ENCODE measurements around the gene ZNRF2.

DNA sequence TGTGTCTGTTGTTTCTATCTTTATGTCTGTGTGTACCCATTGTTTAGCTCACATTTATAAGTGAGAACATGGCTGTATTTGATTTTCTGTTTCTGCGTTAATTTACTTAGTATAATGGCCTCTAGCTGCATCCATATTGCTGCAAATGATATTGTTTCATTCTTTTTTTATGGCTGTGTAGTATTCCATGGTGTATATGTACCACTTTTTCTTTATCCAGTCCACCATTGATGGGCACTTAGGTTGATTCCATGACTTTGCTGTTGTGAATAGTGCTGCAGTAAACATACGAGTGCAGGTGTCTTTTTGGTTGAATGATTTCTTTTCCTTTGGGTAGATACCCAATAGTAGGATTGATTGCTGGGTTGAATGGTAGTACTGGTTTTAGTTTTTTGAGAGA is 48.2 kb downstream of the ZNRF2 start:
- no peak for TF ChIP-seq REST (IDR thresholded peaks at IDR 0.05; ENCODE audit: borderline replicate concordance in 1 of 2, low read depth in 1 of 2, low read length in 2 of 2)
- no peak for TF ChIP-seq POLR2A (IDR thresholded peaks at IDR 0.05; ENCODE audit: insufficient read depth in 1 of 2, low read depth in 2 of 2, low read length in 2 of 2)
- no peak for TF ChIP-seq NFE2 (CRISPR knock-in tag; IDR thresholded peaks at IDR 0.05)
- no peak for TF ChIP-seq ZNF329 (CRISPR knock-in tag; IDR thresholded peaks at IDR 0.05; ENCODE audit: low read depth)
- TF ChIP-seq ZNF121 (CRISPR knock-in tag; IDR thresholded peaks at IDR 0.05): no peak
- no peak for TF ChIP-seq ZBTB8A (CRISPR knock-in tag; IDR thresholded peaks at IDR 0.05; ENCODE audit: borderline replicate concordance, low read depth)
- TF ChIP-seq BCL6 (CRISPR knock-in tag; IDR thresholded peaks at IDR 0.05): no peak
- TF ChIP-seq, protein P1, sequence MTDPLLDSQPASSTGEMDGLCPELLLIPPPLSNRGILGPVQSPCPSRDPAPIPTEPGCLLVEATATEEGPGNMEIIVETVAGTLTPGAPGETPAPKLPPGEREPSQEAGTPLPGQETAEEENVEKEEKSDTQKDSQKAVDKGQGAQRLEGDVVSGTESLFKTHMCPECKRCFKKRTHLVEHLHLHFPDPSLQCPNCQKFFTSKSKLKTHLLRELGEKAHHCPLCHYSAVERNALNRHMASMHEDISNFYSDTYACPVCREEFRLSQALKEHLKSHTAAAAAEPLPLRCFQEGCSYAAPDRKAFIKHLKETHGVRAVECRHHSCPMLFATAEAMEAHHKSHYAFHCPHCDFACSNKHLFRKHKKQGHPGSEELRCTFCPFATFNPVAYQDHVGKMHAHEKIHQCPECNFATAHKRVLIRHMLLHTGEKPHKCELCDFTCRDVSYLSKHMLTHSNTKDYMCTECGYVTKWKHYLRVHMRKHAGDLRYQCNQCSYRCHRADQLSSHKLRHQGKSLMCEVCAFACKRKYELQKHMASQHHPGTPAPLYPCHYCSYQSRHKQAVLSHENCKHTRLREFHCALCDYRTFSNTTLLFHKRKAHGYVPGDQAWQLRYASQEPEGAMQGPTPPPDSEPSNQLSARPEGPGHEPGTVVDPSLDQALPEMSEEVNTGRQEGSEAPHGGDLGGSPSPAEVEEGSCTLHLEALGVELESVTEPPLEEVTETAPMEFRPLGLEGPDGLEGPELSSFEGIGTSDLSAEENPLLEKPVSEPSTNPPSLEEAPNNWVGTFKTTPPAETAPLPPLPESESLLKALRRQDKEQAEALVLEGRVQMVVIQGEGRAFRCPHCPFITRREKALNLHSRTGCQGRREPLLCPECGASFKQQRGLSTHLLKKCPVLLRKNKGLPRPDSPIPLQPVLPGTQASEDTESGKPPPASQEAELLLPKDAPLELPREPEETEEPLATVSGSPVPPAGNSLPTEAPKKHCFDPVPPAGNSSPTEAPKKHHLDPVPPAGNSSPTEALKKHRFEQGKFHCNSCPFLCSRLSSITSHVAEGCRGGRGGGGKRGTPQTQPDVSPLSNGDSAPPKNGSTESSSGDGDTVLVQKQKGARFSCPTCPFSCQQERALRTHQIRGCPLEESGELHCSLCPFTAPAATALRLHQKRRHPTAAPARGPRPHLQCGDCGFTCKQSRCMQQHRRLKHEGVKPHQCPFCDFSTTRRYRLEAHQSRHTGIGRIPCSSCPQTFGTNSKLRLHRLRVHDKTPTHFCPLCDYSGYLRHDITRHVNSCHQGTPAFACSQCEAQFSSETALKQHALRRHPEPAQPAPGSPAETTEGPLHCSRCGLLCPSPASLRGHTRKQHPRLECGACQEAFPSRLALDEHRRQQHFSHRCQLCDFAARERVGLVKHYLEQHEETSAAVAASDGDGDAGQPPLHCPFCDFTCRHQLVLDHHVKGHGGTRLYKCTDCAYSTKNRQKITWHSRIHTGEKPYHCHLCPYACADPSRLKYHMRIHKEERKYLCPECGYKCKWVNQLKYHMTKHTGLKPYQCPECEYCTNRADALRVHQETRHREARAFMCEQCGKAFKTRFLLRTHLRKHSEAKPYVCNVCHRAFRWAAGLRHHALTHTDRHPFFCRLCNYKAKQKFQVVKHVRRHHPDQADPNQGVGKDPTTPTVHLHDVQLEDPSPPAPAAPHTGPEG (CRISPR knock-in tag; IDR thresholded peaks at IDR 0.05): no peak

Data from HepG2 (cell line).